GM21390 (cell line): Measurements from ENCODE around the gene SEC62.
"Not testable (repeated sequence)": the region's sequence is repeated elsewhere in the genome, so short reads cannot be mapped to it uniquely, and the experiment has no call there.

Experiments
- ATAC-seq: cut with Tn5 transposase; IDR thresholded peaks from one replicate; pipeline ENCODE4 v1.9.1; 2021; ENCODE audit not compliant: unreplicated experiment

Gene SEC62

GRCh38 chr3:170012683-170013400, 46.2 kb downstream of the SEC62 start:
- no peak for ATAC-seq

- ATAC-seq, result no peak
These were observed 49.5 kb downstream of the SEC62 start for GRCh38 chr3:170016057-170016456.

- ATAC-seq, result not testable (repeated sequence)
These were observed 52.7 kb downstream of the SEC62 start for GRCh38 chr3:170019306-170019705.

- ATAC-seq, result no peak
These were observed 54.5 kb downstream of the SEC62 start for GRCh38 chr3:170021083-170021482.

- ATAC-seq, result no peak
These were observed 55.7 kb downstream of the SEC62 start for GRCh38 chr3:170022336-170022735.

- ATAC-seq, result no peak
These were observed 56.6 kb downstream of the SEC62 start for GRCh38 chr3:170023165-170023564.

- no peak for ATAC-seq
These were observed 58.0 kb downstream of the SEC62 start for GRCh38 chr3:170024581-170024980.

- ATAC-seq, result no peak
These were observed 60.9 kb downstream of the SEC62 start for GRCh38 chr3:170027233-170028102.

- no peak for ATAC-seq
These were observed 66.9 kb downstream of the SEC62 start for GRCh38 chr3:170033489-170033888.

GRCh38 chr3:170037463-170038433, 71.1 kb downstream of the SEC62 start, which contains the start of gene GPR160:
TSS of gene GPR160 (plus strand) at chr3:170037995. CDS start at chr3:170083973, 45,978 bp downstream.
- ATAC-seq, result peak; percentile 83

GRCh38 chr3:170038434-170039110, 72.0 kb downstream of the SEC62 start:
- peak; percentile 17 for ATAC-seq

GRCh38 chr3:170040418-170040817, 73.8 kb downstream of the SEC62 start:
- no peak for ATAC-seq

- ATAC-seq, result no peak
These were observed 76.9 kb downstream of the SEC62 start for GRCh38 chr3:170043506-170043905.

GRCh38 chr3:170044271-170044670, 77.7 kb downstream of the SEC62 start:
- ATAC-seq, result no peak

GRCh38 chr3:170044795-170045244, 78.2 kb downstream of the SEC62 start:
- peak; percentile 83 for ATAC-seq

- no peak for ATAC-seq
These were observed 79.9 kb downstream of the SEC62 start for GRCh38 chr3:170046269-170047132.

- ATAC-seq, result no peak
These were observed 80.5 kb downstream of the SEC62 start for GRCh38 chr3:170047133-170047404.
